NCI-H128 (cell line): ENCODE data around the gene IFNA10.
"Not testable (repeated sequence)": the region's sequence is repeated elsewhere in the genome, so short reads cannot be mapped to it uniquely, and the experiment has no call there.

ENCODE experiments used
- DNase-seq: peaks from one replicate; lab custom pipeline; 2025; ENCODE audit not compliant: unreplicated experiment; lab: John Stamatoyannopoulos, UW

Gene IFNA10

DNA sequence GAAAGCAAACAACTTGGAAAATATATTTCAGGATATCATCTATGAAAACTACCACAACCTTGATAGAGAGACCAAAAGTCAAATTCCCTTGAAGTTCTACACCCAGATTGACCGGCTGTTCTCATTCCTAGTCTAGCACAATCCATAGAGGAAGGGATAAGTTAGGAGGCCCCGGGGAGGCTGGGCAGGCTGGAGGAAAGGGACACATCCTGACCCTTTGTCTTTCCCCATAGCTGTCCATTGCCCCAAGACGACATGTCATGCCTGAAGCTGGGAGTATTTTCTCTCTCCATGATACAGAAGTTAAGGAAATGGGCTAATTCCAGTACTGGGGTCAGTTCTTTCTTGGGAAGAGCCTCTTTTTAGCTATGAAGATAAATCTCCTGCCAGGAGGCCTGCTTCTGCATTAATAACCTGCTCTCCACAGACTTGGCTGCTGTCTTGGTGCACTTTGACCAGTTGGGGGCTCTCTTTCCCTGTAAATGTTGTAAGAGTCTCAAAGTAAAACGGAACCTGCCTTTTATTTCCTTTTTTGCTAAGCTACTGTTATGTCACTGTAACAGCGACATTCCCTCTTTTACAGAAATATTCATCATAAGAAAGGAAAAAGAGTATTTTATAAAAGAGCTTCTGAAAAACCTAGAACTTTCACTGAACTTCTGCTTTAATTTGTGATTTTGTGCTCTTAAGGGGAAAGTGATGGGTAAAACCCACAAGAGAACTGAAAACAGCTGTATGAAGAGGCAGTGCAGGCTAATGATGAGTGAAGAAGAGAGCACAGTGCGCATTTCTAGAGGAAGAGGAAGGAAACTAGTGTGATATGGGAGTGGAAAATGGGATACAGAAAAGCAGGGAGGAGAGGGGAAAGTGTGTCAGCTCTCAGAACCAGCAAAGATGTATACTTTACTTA lies 11.8 kb downstream of the IFNA10 start:
- DNase-seq, result not testable (repeated sequence)

DNA sequence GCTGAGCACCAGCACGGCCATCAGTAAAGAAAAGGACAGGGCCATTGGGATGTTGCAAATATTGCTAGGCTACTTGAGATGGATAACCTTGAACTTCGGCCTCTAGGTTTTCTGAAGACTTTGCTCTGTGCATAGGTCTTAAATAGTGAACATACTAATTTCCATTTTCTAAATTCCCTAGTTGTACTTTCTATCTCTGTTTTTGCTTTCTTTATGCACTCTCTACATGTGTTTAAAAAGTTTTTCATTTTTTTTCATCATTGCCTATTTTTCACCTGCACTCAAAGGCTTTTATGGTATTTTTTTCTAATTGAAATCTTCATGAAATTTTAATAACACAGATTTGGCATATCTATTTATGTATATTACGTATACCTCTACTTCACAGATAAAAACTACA lies 19.5 kb downstream of the IFNA10 start, which contains the start of gene IFNA4:
TSS of gene IFNA4 (minus strand) at position 101 of the 400 bp plus-strand sequence. CDS start at position 45, 56 bp downstream.
- DNase-seq, result not testable (repeated sequence)

GRCh38 chr9:21182810-21183736 lies 23.9 kb downstream of the IFNA10 start:
- not testable (repeated sequence) for DNase-seq

- no peak for DNase-seq
Measured at GRCh38 chr9:21174671-21175070, 32.3 kb downstream of the IFNA10 start.

DNA sequence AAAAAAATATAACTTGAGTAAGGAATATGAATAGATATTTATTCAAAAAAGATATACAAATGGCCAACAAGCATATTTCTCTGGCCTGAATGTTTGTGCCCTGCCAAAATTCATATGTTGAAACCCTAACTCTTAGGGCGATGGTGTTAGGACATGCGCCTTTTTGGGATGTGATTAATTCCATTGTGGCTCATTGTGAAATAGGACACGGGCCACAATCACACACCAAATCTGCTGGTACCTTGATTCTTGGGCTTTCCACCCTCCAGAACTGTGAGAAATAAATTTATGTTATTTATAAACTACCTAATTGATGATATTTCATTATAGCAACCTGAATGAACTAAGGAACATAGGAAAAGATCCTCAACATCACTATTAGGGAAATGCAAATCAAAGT lies 34.8 kb downstream of the IFNA10 start:
- no peak for DNase-seq

- no peak for DNase-seq
Measured at GRCh38 chr9:21171351-21171750, 35.6 kb downstream of the IFNA10 start.

DNA sequence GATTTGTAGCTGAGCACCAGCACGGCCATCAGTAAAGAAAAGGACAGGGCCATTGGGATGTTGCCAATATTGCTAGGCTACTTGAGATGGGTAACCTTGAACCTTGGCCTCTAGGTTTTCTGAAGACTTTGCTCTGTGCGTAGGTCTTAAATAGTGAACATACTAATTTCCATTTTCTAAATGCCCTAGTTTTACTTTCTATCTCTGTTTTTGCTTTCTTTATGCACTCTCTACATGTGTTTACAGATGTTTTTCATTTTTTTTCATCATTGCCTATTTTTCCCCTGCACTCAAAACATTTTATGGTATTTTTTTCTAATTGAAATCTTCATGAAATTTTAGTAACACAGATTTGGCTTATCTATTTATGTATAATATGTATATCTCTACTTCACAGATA lies 40.4 kb downstream of the IFNA10 start, which contains the start of gene IFNA21:
TSS of gene IFNA21 (minus strand) at position 101 of the 400 bp plus-strand sequence. CDS start at position 53, 48 bp downstream.
- not testable (repeated sequence) for DNase-seq

GRCh38 chr9:21165516-21165915 lies 41.4 kb downstream of the IFNA10 start:
- no peak for DNase-seq

- no peak for DNase-seq
Measured at GRCh38 chr9:21160178-21160577, 46.8 kb downstream of the IFNA10 start.
